H9 (cell line): ENCODE results near the gene DPEP3. TPM values are rescaled to one million over a fixed set of nuclear protein-coding genes. Genes with fewer than 3 reads are reported as not detected.

Source experiments
- DNase-seq: peaks from one replicate; pipeline ENCODE4 v3.0.0-alpha.2; 2017
- H2AFZ ChIP-seq: one replicate; pipeline ENCODE4 v1.6.1; 2013; ENCODE audit warnings: mild to moderate bottlenecking, low read length, control low read depth, moderate library complexity
- H2AK5ac ChIP-seq: 2 replicates; pipeline ENCODE4 v1.6.1; 2013; ENCODE audit warnings: low read length, control low read depth, mixed read lengths; ENCODE audit not compliant: insufficient read length
- H2BK120ac ChIP-seq: one replicate; pipeline ENCODE4 v1.6.1; 2013; ENCODE audit warnings: low read depth, mild to moderate bottlenecking, low read length, control low read depth, inconsistent platforms; ENCODE audit not compliant: poor library complexity, severe bottlenecking
- H2BK12ac ChIP-seq: 2 replicates; pipeline ENCODE4 v1.6.1; 2013; ENCODE audit warnings: low read length, control low read depth, mixed read lengths, low read depth; ENCODE audit not compliant: insufficient read length
- H2BK15ac ChIP-seq: 2 replicates; pipeline ENCODE4 v1.6.1; 2013; ENCODE audit warnings: low read depth, low read length, control low read depth
- H2BK20ac ChIP-seq: one replicate; pipeline ENCODE4 v1.6.1; 2013; ENCODE audit warnings: low read depth, mild to moderate bottlenecking, low read length, control low read depth, inconsistent platforms; ENCODE audit not compliant: poor library complexity, severe bottlenecking
- H2BK5ac ChIP-seq: 2 replicates; pipeline ENCODE4 v1.6.1; 2013; ENCODE audit warnings: low read length, control low read depth, mixed read lengths; ENCODE audit not compliant: insufficient read length
- H3K14ac ChIP-seq: 2 replicates; pipeline ENCODE4 v1.6.1; 2013; ENCODE audit warnings: low read length, control low read depth; ENCODE audit not compliant: insufficient read depth
- H3K18ac ChIP-seq: 2 replicates; pipeline ENCODE4 v1.6.1; 2013; ENCODE audit warnings: low read depth, mild to moderate bottlenecking, mixed read lengths, low read length, control low read depth; ENCODE audit not compliant: insufficient read length
- H3K23ac ChIP-seq: 2 replicates; pipeline ENCODE4 v1.6.1; 2013; ENCODE audit warnings: low read length, control low read depth, mixed read lengths, low read depth; ENCODE audit not compliant: insufficient read length
- H3K23me2 ChIP-seq: 2 replicates; pipeline ENCODE4 v1.6.1; 2013; ENCODE audit warnings: low read depth, mild to moderate bottlenecking, mixed read lengths, low read length, control low read depth; ENCODE audit not compliant: insufficient read length, poor library complexity, severe bottlenecking
- H3K27ac ChIP-seq: 2 replicates; pipeline ENCODE4 v1.5.1; 2013; ENCODE audit warnings: low read length, control low read depth, mixed read lengths, low read depth; ENCODE audit not compliant: insufficient read length
- H3K27me3 ChIP-seq: 2 replicates; pipeline ENCODE4 v1.6.1; 2013; ENCODE audit warnings: low read length, control low read depth, inconsistent platforms; ENCODE audit not compliant: insufficient read depth
- H3K4ac ChIP-seq: 2 replicates; pipeline ENCODE4 v1.6.1; 2013; ENCODE audit warnings: low read depth, mild to moderate bottlenecking, control low read depth, inconsistent platforms, low read length, moderate library complexity
- H3K4me1 ChIP-seq: 2 replicates; pipeline ENCODE4 v1.6.1; 2013; ENCODE audit warnings: low read length, control low read depth, inconsistent platforms; ENCODE audit not compliant: insufficient read depth
- H3K4me2 ChIP-seq: 2 replicates; pipeline ENCODE4 v1.6.1; 2013; ENCODE audit warnings: low read length, control low read depth, mixed read lengths; ENCODE audit not compliant: insufficient read length, insufficient read depth
- H3K56ac ChIP-seq: 2 replicates; pipeline ENCODE4 v1.6.1; 2013; ENCODE audit warnings: low read depth, mild to moderate bottlenecking, mixed read lengths, low read length, control low read depth; ENCODE audit not compliant: insufficient read length
- H3K79me1 ChIP-seq: 2 replicates; pipeline ENCODE4 v1.6.1; 2013; ENCODE audit warnings: low read depth, mild to moderate bottlenecking, moderate library complexity, low read length, control low read depth, inconsistent platforms; ENCODE audit not compliant: insufficient read depth, poor library complexity, severe bottlenecking
- H3K79me2 ChIP-seq: 2 replicates; pipeline ENCODE4 v1.6.1; 2013; ENCODE audit warnings: low read length, control low read depth, inconsistent platforms; ENCODE audit not compliant: insufficient read depth
- H3K9ac ChIP-seq: 2 replicates; pipeline ENCODE4 v1.6.1; 2013; ENCODE audit warnings: low read length, control low read depth, mixed read lengths; ENCODE audit not compliant: insufficient read length; ENCODE audit errors: extremely low read depth
- H3K9me3 ChIP-seq: one replicate; pipeline ENCODE4 v1.6.1; 2013; ENCODE audit warnings: low read depth, low read length, inconsistent platforms; ENCODE audit not compliant: control insufficient read depth
- H3T11ph ChIP-seq: one replicate; pipeline ENCODE4 v1.6.1; 2013; ENCODE audit warnings: mild to moderate bottlenecking, low read length, control low read depth, inconsistent platforms
- H4K20me1 ChIP-seq: one replicate; pipeline ENCODE4 v1.6.1; 2013; ENCODE audit not compliant: control insufficient read depth, insufficient read length, insufficient read depth
- H4K5ac ChIP-seq: 2 replicates; pipeline ENCODE4 v1.6.1; 2013; ENCODE audit warnings: low read depth, mild to moderate bottlenecking, mixed read lengths, low read length, control low read depth; ENCODE audit not compliant: insufficient read length
- H4K8ac ChIP-seq: replicated peaks from 2 replicates; pipeline ENCODE4 v1.6.1; 2013; ENCODE audit warnings: low read length, control low read depth, mixed read lengths, low read depth; ENCODE audit not compliant: insufficient read length
- H4K91ac ChIP-seq: 2 replicates; pipeline ENCODE4 v1.6.1; 2013; ENCODE audit warnings: low read depth, mild to moderate bottlenecking, moderate library complexity, mixed read lengths, low read length, control low read depth; ENCODE audit not compliant: insufficient read length
- H3K27ac Mint-ChIP-seq, 3 experiments: 2 replicates in 2 of 3; 3 replicates in 1 of 3; pipeline ENCODE4 v1.8.0; 2020 to 2021; ENCODE audit warnings: mixed read lengths in 3 of 3, mild to moderate bottlenecking in 1 of 3, moderate library complexity in 1 of 3
- H3K27me3 Mint-ChIP-seq: 2 replicates; pipeline ENCODE4 v1.8.0; 2021; ENCODE audit warnings: low read depth, mild to moderate bottlenecking, moderate library complexity, mixed read lengths
- H3K36me3 Mint-ChIP-seq, 3 experiments: 2 replicates in 2 of 3; 3 replicates in 1 of 3; pipeline ENCODE4 v1.8.0; 2020 to 2021; ENCODE audit warnings: low read depth in 3 of 3, mixed read lengths in 3 of 3; ENCODE audit not compliant: insufficient read depth in 1 of 3
- H3K4me1 Mint-ChIP-seq, 2 experiments: 2 replicates each; pipeline ENCODE4 v1.8.0; 2020; ENCODE audit warnings: mixed read lengths in 2 of 2
- H3K4me3 Mint-ChIP-seq, 2 experiments: 2 replicates in 1 of 2; 3 replicates in 1 of 2; pipeline ENCODE4 v1.8.0; 2020 to 2021; ENCODE audit warnings: mild to moderate bottlenecking in 2 of 2, mixed read lengths in 2 of 2, moderate library complexity in 1 of 2
- H3K9me3 Mint-ChIP-seq, 2 experiments: 2 replicates in 1 of 2; 3 replicates in 1 of 2; pipeline ENCODE4 v1.8.0; 2020; ENCODE audit warnings: mild to moderate bottlenecking in 2 of 2, mixed read lengths in 2 of 2, moderate library complexity in 1 of 2
- CTCF ChIP-seq: fragments of 200-600 bp; sonication (generic); conservative IDR thresholded peaks from 3 replicates; pipeline ENCODE4 v1.8.0; 2021; ENCODE audit warnings: antibody characterized with exemption, mild to moderate bottlenecking
- WGBS: extraction: QIAGEN DNeasy Blood & Tissue Kit; methylation state at CpG from one replicate; pipeline ENCODE4 v1.1.7; 2013; ENCODE audit warnings: missing lambda C conversion rate, low lambda C conversion rate, mixed read lengths; ENCODE audit not compliant: insufficient read length; ENCODE audit errors: extremely low coverage; 5-methylcytosine and 5-hydroxymethylcytosine counted together
- total RNA-seq: library from RNA; stranded (reverse); gene quantifications from 2 replicates; pipeline ENCODE4 v1.2.1, GENCODE V29; 2021

DPEP3 gene
- total RNA-seq, 1 experiment from 2014 or later = 0.68 TPM

GRCh38 chr16:67987460-67988160, 7.3 kb upstream of the DPEP3 start:
- Histone ChIP-seq H2BK20ac (no peak overlapping the region), H2BK15ac (no peak overlapping the region), H3K9me3 (no peaks in the 10 kb centered on the region), H3K14ac (no peak overlapping the region), H4K5ac (no peak overlapping the region), H4K8ac (no peak overlapping the region), H3K27ac (no peak overlapping the region), H4K20me1 (no peaks in the 10 kb centered on the region), H3K79me1 (no peaks in the 10 kb centered on the region), H3K27me3 (no peaks in the 10 kb centered on the region), H2AK5ac (no peak overlapping the region), H3K56ac (no peak overlapping the region), H4K91ac (no peak overlapping the region), H3K4ac (no peak overlapping the region), H3K23ac (no peak overlapping the region), H3K4me2 (no peak overlapping the region), H2BK120ac (no peak overlapping the region), H3K79me2 (no peaks in the 10 kb centered on the region), H3K18ac (no peak overlapping the region), H2BK5ac (no peak overlapping the region), H2BK12ac (no peak overlapping the region), H3K23me2 (no peaks in the 10 kb centered on the region), H3K4me1 (peaks cover 2% of the 10 kb centered on the region; the same call in 1 of the 2 replicates), H2AFZ (no peak overlapping the region), H3K9ac (no peak overlapping the region), H3T11ph (no peak overlapping the region)
- H3K27me3 Mint-ChIP-seq = peaks cover 23% of the 10 kb centered on the region
- peaks cover 6 to 8% of the 10 kb centered on the region in 2 experiments for H3K4me1 Mint-ChIP-seq
- no peak overlapping the region; a peak in 1 of 5 replicates for H3K4me3 Mint-ChIP-seq
- DNase-seq = no peak
- WGBS = no CpG with 5 or more reads among the region's 11 CpGs
- no peaks in the 10 kb centered on the region; a peak in 1 of 7 replicates for H3K36me3 Mint-ChIP-seq
- no peak overlapping the region; a peak in 2 of 7 replicates for H3K27ac Mint-ChIP-seq
- TF ChIP-seq CTCF = no peak
- no peaks in the 10 kb centered on the region for H3K9me3 Mint-ChIP-seq
